Peyer's patch (tissue), 4 donors: ENCODE data around the gene UBAC1.

Experiments used
- CTCF ChIP-seq, 6 experiments: fragments of 450-650 bp in 4 of 6; fragments of 200-600 bp in 2 of 6; sonication (generic) in 1 of 6; IDR thresholded peaks; one replicate each; pipeline ENCODE4 v1.5.1; 2017 to 2019; ENCODE audit warnings: antibody characterized with exemption in 6 of 6, mild to moderate bottlenecking in 3 of 6, moderate library complexity in 1 of 6
- POLR2A ChIP-seq, 2 donors: fragments of 450-650 bp; IDR thresholded peaks; one replicate each; pipeline ENCODE4 v1.5.1; 2017; ENCODE audit warnings: antibody characterized with exemption in 2 of 2, mild to moderate bottlenecking in 2 of 2, moderate library complexity in 2 of 2

DNA sequence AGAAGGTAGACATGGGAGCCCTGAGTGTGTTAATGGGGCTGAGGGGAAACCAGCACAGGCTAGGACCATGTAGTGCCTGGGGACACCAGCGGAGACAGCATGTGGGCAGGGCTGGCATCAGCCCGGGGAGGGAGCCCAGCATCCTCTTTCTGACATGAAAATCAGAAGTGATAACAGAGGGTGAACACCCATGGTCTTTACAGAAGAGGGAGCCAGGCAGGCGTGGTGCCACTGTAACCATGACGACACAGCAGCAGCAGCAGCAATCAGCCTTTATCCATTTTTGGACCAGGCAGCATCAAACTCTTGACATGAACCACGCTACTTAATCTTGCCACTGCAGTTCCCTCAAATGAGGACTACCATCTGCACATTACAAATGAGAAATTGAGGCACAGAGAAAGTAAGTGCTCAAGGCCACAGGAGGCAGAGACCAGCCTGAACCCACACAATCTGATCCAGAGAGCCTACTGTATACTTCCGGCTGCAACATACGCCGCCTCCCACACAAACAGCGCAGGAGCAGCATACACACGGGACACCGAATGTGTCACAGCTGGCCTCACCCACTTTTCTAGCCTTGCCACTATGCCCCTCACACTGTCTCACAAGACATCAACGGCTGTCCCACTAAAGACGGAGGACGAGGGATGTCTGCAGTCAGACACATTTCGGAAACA lies 77.6 kb downstream of the UBAC1 start:
- no peak for TF ChIP-seq CTCF (IDR thresholded peaks at IDR 0.05)
- TF ChIP-seq POLR2A (IDR thresholded peaks at IDR 0.05), result no peak
